ENCODE measurements around the gene TEAD1.

TEAD1 gene

GRCh38 chr11:12943311-12943710 is 269.1 kb downstream of the TEAD1 start:
- Histone ChIP-seq H3K27me3 (ENCODE audit: insufficient read depth, poor library complexity, severe bottlenecking) (no peaks in the 10 kb centered on the region), H3K4me3 (ENCODE audit: severe bottlenecking) (no peak overlapping the region), H3K27ac (ENCODE audit: poor library complexity, severe bottlenecking) (no peak overlapping the region), H3K36me3 (ENCODE audit: low read depth) (peaks cover 43% of the 10 kb centered on the region), H3K4me1 (ENCODE audit: insufficient read depth, poor library complexity, severe bottlenecking) (no peaks in the 10 kb centered on the region), H3K9me3 (ENCODE audit: severe bottlenecking) (no peaks in the 10 kb centered on the region)
- no peak for TF ChIP-seq CTCF (IDR thresholded peaks at IDR 0.05; ENCODE audit: poor library complexity, severe bottlenecking)
- ATAC-seq (ENCODE audit: low read depth) (no peak), DNase-seq (ENCODE audit: low spot score) (no peak)

GRCh38 chr11:12944889-12945288 is 270.7 kb downstream of the TEAD1 start:
- Histone ChIP-seq H3K27ac (ENCODE audit: poor library complexity, severe bottlenecking) (no peak overlapping the region), H3K4me1 (ENCODE audit: insufficient read depth, poor library complexity, severe bottlenecking) (peaks cover 4% of the 10 kb centered on the region), H3K9me3 (ENCODE audit: severe bottlenecking) (no peaks in the 10 kb centered on the region), H3K27me3 (ENCODE audit: insufficient read depth, poor library complexity, severe bottlenecking) (no peaks in the 10 kb centered on the region), H3K4me3 (ENCODE audit: severe bottlenecking) (no peak overlapping the region), H3K36me3 (ENCODE audit: low read depth) (peaks cover 34% of the 10 kb centered on the region)
- ATAC-seq (ENCODE audit: low read depth), result no peak
- TF ChIP-seq CTCF (IDR thresholded peaks at IDR 0.05; ENCODE audit: poor library complexity, severe bottlenecking), result no peak
- no peak for DNase-seq (ENCODE audit: low spot score)

- H3K4me1 ChIP-seq (ENCODE audit: insufficient read depth, poor library complexity, severe bottlenecking), result peaks cover 4% of the 10 kb centered on the region
- no peak for TF ChIP-seq CTCF (IDR thresholded peaks at IDR 0.05; ENCODE audit: poor library complexity, severe bottlenecking)
- H3K27ac ChIP-seq (ENCODE audit: poor library complexity, severe bottlenecking), result no peak overlapping the region
- DNase-seq (ENCODE audit: low spot score), result no peak
- 0 out of 2 replicates have a peak, but pooled peaks cover under 1% of the 10 kb centered on the region for H3K36me3 ChIP-seq (ENCODE audit: low read depth)
- H3K9me3 ChIP-seq (ENCODE audit: severe bottlenecking), result peaks cover 13% of the 10 kb centered on the region
- peak; percentile 36; the same call in 1 of the 3 replicates for ATAC-seq (ENCODE audit: low read depth)
- no peak overlapping the region for H3K4me3 ChIP-seq (ENCODE audit: severe bottlenecking)
- no peaks in the 10 kb centered on the region for H3K27me3 ChIP-seq (ENCODE audit: insufficient read depth, poor library complexity, severe bottlenecking)
These were observed 275.2 kb downstream of the TEAD1 start for GRCh38 chr11:12949453-12949852.

GRCh38 chr11:12950670-12951069 is 276.4 kb downstream of the TEAD1 start:
- DNase-seq (ENCODE audit: low spot score), result no peak
- Histone ChIP-seq H3K4me3 (ENCODE audit: severe bottlenecking) (no peak overlapping the region), H3K9me3 (ENCODE audit: severe bottlenecking) (peaks cover 13% of the 10 kb centered on the region), H3K4me1 (ENCODE audit: insufficient read depth, poor library complexity, severe bottlenecking) (peaks cover 4% of the 10 kb centered on the region), H3K27ac (ENCODE audit: poor library complexity, severe bottlenecking) (no peak overlapping the region), H3K27me3 (ENCODE audit: insufficient read depth, poor library complexity, severe bottlenecking) (no peaks in the 10 kb centered on the region), H3K36me3 (ENCODE audit: low read depth) (no peaks in the 10 kb centered on the region)
- 0 out of 3 replicates have a peak, but pooled peaks have one; percentile 23 for ATAC-seq (ENCODE audit: low read depth)
- TF ChIP-seq CTCF (IDR thresholded peaks at IDR 0.05; ENCODE audit: poor library complexity, severe bottlenecking), result no peak

GRCh38 chr11:12951376-12951775 is 277.2 kb downstream of the TEAD1 start:
- Histone ChIP-seq H3K36me3 (ENCODE audit: low read depth) (no peaks in the 10 kb centered on the region), H3K27ac (ENCODE audit: poor library complexity, severe bottlenecking) (no peak overlapping the region), H3K9me3 (ENCODE audit: severe bottlenecking) (peaks cover 13% of the 10 kb centered on the region), H3K4me3 (ENCODE audit: severe bottlenecking) (no peak overlapping the region), H3K27me3 (ENCODE audit: insufficient read depth, poor library complexity, severe bottlenecking) (no peaks in the 10 kb centered on the region), H3K4me1 (ENCODE audit: insufficient read depth, poor library complexity, severe bottlenecking) (peaks cover 4% of the 10 kb centered on the region)
- no peak for TF ChIP-seq CTCF (IDR thresholded peaks at IDR 0.05; ENCODE audit: poor library complexity, severe bottlenecking)
- ATAC-seq (ENCODE audit: low read depth) (no peak), DNase-seq (ENCODE audit: low spot score) (no peak)
